ENCODE data around the gene MAP2K6. TPM values are rescaled to one million over a fixed set of nuclear protein-coding genes. Genes with fewer than 3 reads are reported as not detected.

MAP2K6 gene
- total RNA-seq, 1 experiment from 2014 or later: 12.2 TPM

GRCh38 chr17:69499318-69499717 is 84.8 kb downstream of the MAP2K6 start:
- H3K9me2 ChIP-seq (replicated peaks; ENCODE audit: low read length): no peaks in the 10 kb centered on the region
- no peaks in the 10 kb centered on the region for H3F3A ChIP-seq (ENCODE audit: low read length, unreplicated experiment)
- no TSS peak for BruUV-seq (replicated peaks)
- no peaks in the 10 kb centered on the region for H3K36me3 ChIP-seq (ENCODE audit: low read depth, low read length)
- H2AFZ ChIP-seq (ENCODE audit: low read length): no peak overlapping the region
- no peak overlapping the region for H3K4me3 ChIP-seq (ENCODE audit: low read length)
- no peaks in the 10 kb centered on the region for H3K79me2 ChIP-seq (ENCODE audit: low read length)
- H3K4me1 ChIP-seq (ENCODE audit: insufficient read depth, low read length): peaks cover 8% of the 10 kb centered on the region; the same call in 1 of the 2 replicates
- no peaks in the 10 kb centered on the region for H3K27me3 ChIP-seq (ENCODE audit: low read length)
- ATAC-seq (no peak), DNase-seq (no peak)
- ChIA-PET CTCF (interaction anchor here (0.5 kb wide), 1 partner anchor 172 kb away, joined by 5 read pairs; no protein-coding TSS in a partner anchor), POLR2A (ENCODE audit: unreplicated experiment) (no interaction called here)
- no peak for TF ChIP-seq EZH2phosphoT487 (IDR thresholded peaks at IDR 0.05; ENCODE audit: borderline replicate concordance, low read length)
- no peak for TF ChIP-seq EZH2 (IDR thresholded peaks at IDR 0.05; ENCODE audit: low read length, unreplicated experiment)
- no peak for TF ChIP-seq CTCF (conservative IDR thresholded peaks at IDR 0.05; ENCODE audit: low read depth, low read length)
- intact Hi-C loops (cut with micrococcal nuclease): no loop called here
- H3K4me2 ChIP-seq (ENCODE audit: low read length): no peak overlapping the region
- no peaks in the 10 kb centered on the region for H4K20me1 ChIP-seq (ENCODE audit: low read length)
- H3K9ac ChIP-seq (ENCODE audit: low read length): no peak overlapping the region
- no peak overlapping the region for H3K27ac ChIP-seq (ENCODE audit: low read length)
- H3K9me3 ChIP-seq (ENCODE audit: low read length): no peaks in the 10 kb centered on the region

- POLR2A ChIA-PET (ENCODE audit: unreplicated experiment): interaction anchor here (0.6 kb wide), 1 partner anchor 98 kb away, joined by 14 read pairs; no protein-coding TSS in a partner anchor
- Histone ChIP-seq H3K4me2 (ENCODE audit: low read length) (no peak overlapping the region), H3F3A (ENCODE audit: low read length, unreplicated experiment) (no peaks in the 10 kb centered on the region), H2AFZ (ENCODE audit: low read length) (no peak overlapping the region), H3K79me2 (ENCODE audit: low read length) (no peaks in the 10 kb centered on the region), H3K9me2 (replicated peaks; ENCODE audit: low read length) (no peaks in the 10 kb centered on the region), H4K20me1 (ENCODE audit: low read length) (no peaks in the 10 kb centered on the region), H3K27me3 (ENCODE audit: low read length) (no peaks in the 10 kb centered on the region), H3K9me3 (ENCODE audit: low read length) (no peaks in the 10 kb centered on the region), H3K27ac (ENCODE audit: low read length) (no peak overlapping the region), H3K4me3 (ENCODE audit: low read length) (no peak overlapping the region), H3K9ac (ENCODE audit: low read length) (no peak overlapping the region), H3K36me3 (ENCODE audit: low read depth, low read length) (no peaks in the 10 kb centered on the region), H3K4me1 (ENCODE audit: insufficient read depth, low read length) (peaks cover 8% of the 10 kb centered on the region; the same call in 1 of the 2 replicates)
- DNase-seq (no peak), ATAC-seq (no peak)
- no peak for TF ChIP-seq CTCF (conservative IDR thresholded peaks at IDR 0.05; ENCODE audit: low read depth, low read length)
- intact Hi-C loops (cut with micrococcal nuclease): no loop called here
- BruUV-seq (replicated peaks): no TSS peak
- CTCF ChIA-PET: interaction anchor here (0.6 kb wide), 1 partner anchor 24 kb away, joined by 5 read pairs; no protein-coding TSS in a partner anchor
These were observed 86.5 kb downstream of the MAP2K6 start for GRCh38 chr17:69500911-69501429.

All from PC-3 (cell line).